Testis (tissue), 2 donors: ENCODE measurements around the gene GTSF1L.

Experiments
- CTCF ChIP-seq, 3 experiments: fragments of 450-650 bp in 2 of 3; fragments of 200-600 bp in 1 of 3; sonication (generic) in 1 of 3; IDR thresholded peaks; one replicate each; pipeline ENCODE4 v1.5.1; 2016 to 2019; ENCODE audit warnings: antibody characterized with exemption in 3 of 3, mild to moderate bottlenecking in 2 of 3, moderate library complexity in 1 of 3
- POLR2A ChIP-seq: fragments of 450-650 bp; IDR thresholded peaks from one replicate; pipeline ENCODE4 v1.6.1; 2017; ENCODE audit warnings: antibody characterized with exemption, mild to moderate bottlenecking, moderate library complexity

- TF ChIP-seq POLR2A = no peak
- no peak for TF ChIP-seq CTCF (IDR thresholded peaks at IDR 0.05)
Measured at GRCh38 chr20:43731469-43731868, 4.7 kb upstream of the GTSF1L start.
